Hematopoietic multipotent progenitor cell (in vitro differentiated cells): ENCODE measurements around the gene KRT9. TPM values are rescaled to one million over a fixed set of nuclear protein-coding genes. Genes with fewer than 3 reads are reported as not detected.

Source experiments
- total RNA-seq: library from RNA; depleted of rRNA; stranded (reverse); fragments of >200 nt; gene quantifications from one replicate; pipeline ENCODE4 v1.2.3, GENCODE V29; 2012

The KRT9 gene
- total RNA-seq, 1 donor: not detected

Other genes starting within 250 kb of the KRT9 start
- gene KRT33A, start 221.2 kb downstream of the KRT9 start, total RNA-seq: not detected
- not detected for gene KRT33B, start 202.2 kb downstream of the KRT9 start, total RNA-seq
- not detected for gene KRT34, start 189.8 kb downstream of the KRT9 start, total RNA-seq
- gene KRT31, start 174.5 kb downstream of the KRT9 start, total RNA-seq: not detected
- not detected for gene KRT37, start 147.5 kb downstream of the KRT9 start, total RNA-seq
- not detected for gene KRT38, start 131.1 kb downstream of the KRT9 start, total RNA-seq
- not detected for gene KRT32, start 104.7 kb downstream of the KRT9 start, total RNA-seq
- not detected for gene KRT35, start 90.9 kb downstream of the KRT9 start, total RNA-seq
- gene KRT36, start 82.1 kb downstream of the KRT9 start, total RNA-seq: not detected
- gene KRT13, start 66.4 kb downstream of the KRT9 start, total RNA-seq: not detected
- not detected for gene KRT15, start 53.2 kb downstream of the KRT9 start, total RNA-seq
- gene KRT19, start 43.8 kb downstream of the KRT9 start, total RNA-seq: not detected
- gene KRT14, start 14.8 kb upstream of the KRT9 start, total RNA-seq: not detected
- gene KRT16, start 40.7 kb upstream of the KRT9 start, total RNA-seq: not detected
- gene KRT17, start 52.5 kb upstream of the KRT9 start, total RNA-seq: not detected
- gene EIF1, start 116.8 kb upstream of the KRT9 start, total RNA-seq: 201 TPM
- gene GAST, start 140.3 kb upstream of the KRT9 start, total RNA-seq: not detected
- gene HAP1, start 162.6 kb upstream of the KRT9 start, total RNA-seq: under 0.01 TPM
- gene JUP, start 214.7 kb upstream of the KRT9 start, total RNA-seq: 348 TPM
- 8.6 TPM for gene P3H4, start 239.9 kb upstream of the KRT9 start, total RNA-seq
- gene FKBP10, start 240.9 kb upstream of the KRT9 start, total RNA-seq: 6.5 TPM